VCaP (cell line): ENCODE measurements around the gene PARD3B.

ENCODE experiments used
- H3K27ac ChIP-seq: fragments of 450-650 bp; 2 replicates; pipeline ENCODE4 v1.5.1; 2017
- CTCF ChIP-seq: fragments of 450-650 bp; conservative IDR thresholded peaks from 2 replicates; pipeline ENCODE4 v1.5.1; 2017; ENCODE audit warnings: mild to moderate bottlenecking, moderate library complexity

The PARD3B gene

GRCh38 chr2:204794624-204795023, 249.3 kb downstream of the PARD3B start:
- no peak overlapping the region for H3K27ac ChIP-seq
- no peak for TF ChIP-seq CTCF

- no peak for TF ChIP-seq CTCF
- H3K27ac ChIP-seq = no peak overlapping the region
Measured at GRCh38 chr2:204795156-204795555, 249.9 kb downstream of the PARD3B start.

- no peak overlapping the region for H3K27ac ChIP-seq
Measured at GRCh38 chr2:204796581-204796980, 251.3 kb downstream of the PARD3B start.

GRCh38 chr2:204799791-204800190, 254.5 kb downstream of the PARD3B start:
- TF ChIP-seq CTCF = no peak
- H3K27ac ChIP-seq = no peak overlapping the region

More at GRCh38 chr2:204796581-204796980, 251.3 kb downstream of the PARD3B start:
- no peak for TF ChIP-seq CTCF

GRCh38 chr2:204808494-204808893, 263.2 kb downstream of the PARD3B start:
- H3K27ac ChIP-seq = no peak overlapping the region
- no peak for TF ChIP-seq CTCF

- TF ChIP-seq CTCF = no peak
- no peak overlapping the region for H3K27ac ChIP-seq
Measured at GRCh38 chr2:204824751-204825453, 279.6 kb downstream of the PARD3B start.

- H3K27ac ChIP-seq = no peak overlapping the region
- TF ChIP-seq CTCF = no peak
Measured at GRCh38 chr2:204825681-204826080, 280.4 kb downstream of the PARD3B start.
